ENCODE results near the gene OR6J1.

GRCh38 chr14:22630066-22630465, 14.1 kb downstream of the OR6J1 start:
- TF ChIP-seq CTCF (IDR thresholded peaks at IDR 0.05) (no peak), POLR2A (IDR thresholded peaks at IDR 0.05) (no peak)

Measured in thyroid gland (tissue), 4 donors.